KMS-11 (cell line): Measurements from ENCODE around the gene UBE2L6.

ENCODE experiments used
- H2AFZ ChIP-seq: fragments of 200-600 bp; sonication (generic); 2 replicates; pipeline ENCODE4 v1.6.1; 2016; ENCODE audit warnings: antibody characterized with exemption, mixed run types, low read depth
- H3K27ac ChIP-seq: fragments of 200-600 bp; sonication (generic); 2 replicates; pipeline ENCODE4 v1.6.1; 2016; ENCODE audit warnings: mild to moderate bottlenecking, mixed run types
- H3K27me3 ChIP-seq: fragments of 200-600 bp; sonication (generic); 2 replicates; pipeline ENCODE4 v1.6.1; 2017; ENCODE audit warnings: mild to moderate bottlenecking, low read depth, mixed run types, moderate library complexity; ENCODE audit not compliant: insufficient read depth
- H3K36me3 ChIP-seq: fragments of 200-600 bp; sonication (generic); 2 replicates; pipeline ENCODE4 v1.6.1; 2017; ENCODE audit warnings: mild to moderate bottlenecking, mixed run types; ENCODE audit not compliant: insufficient read depth
- H3K4me1 ChIP-seq: fragments of 200-600 bp; sonication (generic); 2 replicates; pipeline ENCODE4 v1.6.1; 2016; ENCODE audit warnings: mild to moderate bottlenecking, low read depth, mixed run types; ENCODE audit not compliant: poor library complexity, severe bottlenecking
- H3K4me2 ChIP-seq: fragments of 200-600 bp; sonication (generic); 2 replicates; pipeline ENCODE4 v1.7.0; 2016; ENCODE audit warnings: mild to moderate bottlenecking, mixed run types
- H3K4me3 ChIP-seq: fragments of 200-600 bp; sonication (generic); IDR thresholded peaks from 2 replicates; pipeline ENCODE4 v1.6.1; 2017; ENCODE audit warnings: low read depth, low read length, mixed read lengths; ENCODE audit not compliant: insufficient read depth
- H3K79me2 ChIP-seq: fragments of 200-600 bp; sonication (generic); 2 replicates; pipeline ENCODE4 v1.6.1; 2016; ENCODE audit warnings: low read depth, mixed run types; ENCODE audit not compliant: insufficient read depth
- H3K9ac ChIP-seq: fragments of 200-600 bp; sonication (generic); 2 replicates; pipeline ENCODE4 v1.6.1; 2016; ENCODE audit warnings: mild to moderate bottlenecking, mixed run types
- H4K20me1 ChIP-seq: fragments of 200-600 bp; sonication (generic); 2 replicates; pipeline ENCODE4 v1.6.1; 2016; ENCODE audit warnings: mild to moderate bottlenecking, mixed run types; ENCODE audit not compliant: insufficient read depth
- CTCF ChIP-seq: fragments of 200-600 bp; sonication (generic); conservative IDR thresholded peaks from 2 replicates; pipeline ENCODE4 v1.6.1; 2017; ENCODE audit warnings: low read depth, mild to moderate bottlenecking, antibody characterized with exemption, low read length, moderate library complexity, mixed read lengths

Gene UBE2L6

GRCh38 chr11:57544566-57544965, 22.9 kb downstream of the UBE2L6 start:
- Histone ChIP-seq H3K36me3 (no peaks in the 10 kb centered on the region), H4K20me1 (no peaks in the 10 kb centered on the region), H2AFZ (no peak overlapping the region), H3K9ac (no peak overlapping the region), H3K27ac (no peak overlapping the region), H3K4me2 (no peak overlapping the region), H3K4me1 (peaks cover 7% of the 10 kb centered on the region), H3K27me3 (no peaks in the 10 kb centered on the region), H3K79me2 (no peaks in the 10 kb centered on the region), H3K4me3 (no peak overlapping the region)
- no peak for TF ChIP-seq CTCF

GRCh38 chr11:57543593-57543992, 23.9 kb downstream of the UBE2L6 start:
- no peak overlapping the region for H2AFZ ChIP-seq
- H3K9ac ChIP-seq: no peak overlapping the region
- H4K20me1 ChIP-seq: no peaks in the 10 kb centered on the region
- peaks cover 7% of the 10 kb centered on the region for H3K4me1 ChIP-seq
- no peaks in the 10 kb centered on the region for H3K36me3 ChIP-seq
- no peak overlapping the region for H3K4me3 ChIP-seq
- no peaks in the 10 kb centered on the region for H3K27me3 ChIP-seq
- no peak overlapping the region for H3K4me2 ChIP-seq
- no peak overlapping the region for H3K27ac ChIP-seq
- no peaks in the 10 kb centered on the region for H3K79me2 ChIP-seq
- no peak for TF ChIP-seq CTCF

- Histone ChIP-seq H3K4me3 (no peak overlapping the region), H3K79me2 (no peaks in the 10 kb centered on the region), H3K9ac (no peak overlapping the region), H3K4me1 (peaks cover under 1% of the 10 kb centered on the region), H3K27ac (no peak overlapping the region), H4K20me1 (no peaks in the 10 kb centered on the region), H2AFZ (no peak overlapping the region), H3K4me2 (no peak overlapping the region), H3K36me3 (no peaks in the 10 kb centered on the region), H3K27me3 (no peaks in the 10 kb centered on the region)
- no peak for TF ChIP-seq CTCF
These were observed 24.9 kb downstream of the UBE2L6 start for GRCh38 chr11:57542582-57542981.

- H3K4me3 ChIP-seq: no peak overlapping the region
- H4K20me1 ChIP-seq: no peaks in the 10 kb centered on the region
- no peak for TF ChIP-seq CTCF
- no peaks in the 10 kb centered on the region for H3K27me3 ChIP-seq
- H3K27ac ChIP-seq: no peak overlapping the region
- no peak overlapping the region for H2AFZ ChIP-seq
- no peak overlapping the region for H3K9ac ChIP-seq
- no peaks in the 10 kb centered on the region for H3K36me3 ChIP-seq
- no peak overlapping the region for H3K4me2 ChIP-seq
- H3K79me2 ChIP-seq: no peaks in the 10 kb centered on the region
- H3K4me1 ChIP-seq: no peaks in the 10 kb centered on the region
These were observed 26.3 kb downstream of the UBE2L6 start for GRCh38 chr11:57541169-57541568.

- H3K27ac ChIP-seq: no peak overlapping the region
- H3K36me3 ChIP-seq: no peaks in the 10 kb centered on the region
- H3K27me3 ChIP-seq: no peaks in the 10 kb centered on the region
- no peaks in the 10 kb centered on the region for H4K20me1 ChIP-seq
- H3K4me2 ChIP-seq: no peak overlapping the region
- no peaks in the 10 kb centered on the region for H3K4me1 ChIP-seq
- no peak for TF ChIP-seq CTCF
- H3K4me3 ChIP-seq: no peak overlapping the region
- H3K79me2 ChIP-seq: no peaks in the 10 kb centered on the region
- no peak overlapping the region for H2AFZ ChIP-seq
- H3K9ac ChIP-seq: no peak overlapping the region
These were observed 28.1 kb downstream of the UBE2L6 start for GRCh38 chr11:57539342-57539741.
